Activated CD8-positive, alpha-beta T cell treated with anti-CD3 and anti-CD28 coated beads for 36 hours (primary cell): ENCODE data around the gene ZNFX1. TPM values are rescaled to one million over a fixed set of nuclear protein-coding genes. Genes with fewer than 3 reads are reported as not detected.
"Not testable (repeated sequence)": the region's sequence is repeated elsewhere in the genome, so short reads cannot be mapped to it uniquely, and the experiment has no call there.

Experiments used
- ATAC-seq: fragments of 200-7000 bp; cut with Tn5 transposase; one replicate; pipeline ENCODE4 v1.10.0; 2021; ENCODE audit warnings: mild to moderate bottlenecking, moderate library complexity
- CTCF ChIA-PET: fragments of 350-600 bp; sonication (Branson Sonifier 250); formaldehyde crosslinking; loops from one replicate; lab custom pipeline; 2021; ENCODE audit warnings: antibody characterized with exemption; lab: Charles Lee
- POLR2A ChIA-PET: fragments of 350-600 bp; sonication (Branson Sonifier 250); formaldehyde crosslinking; loops from one replicate; lab custom pipeline; 2021; ENCODE audit warnings: antibody characterized with exemption; lab: Charles Lee
- DNase-seq: peaks from one replicate; pipeline ENCODE4 v3.0.0-alpha.2; 2020
- H3K27ac Mint-ChIP-seq: one replicate; pipeline ENCODE4 v1.8.0; 2021; ENCODE audit warnings: mild to moderate bottlenecking, mixed read lengths
- H3K27me3 Mint-ChIP-seq: one replicate; pipeline ENCODE4 v1.8.0; 2021; ENCODE audit warnings: mixed read lengths
- H3K36me3 Mint-ChIP-seq: one replicate; pipeline ENCODE4 v1.8.0; 2021; ENCODE audit warnings: low read depth, mixed read lengths
- H3K4me1 Mint-ChIP-seq: one replicate; pipeline ENCODE4 v1.8.0; 2021; ENCODE audit warnings: low read depth, mixed read lengths
- H3K4me3 Mint-ChIP-seq: one replicate; pipeline ENCODE4 v1.8.0; 2021; ENCODE audit warnings: mild to moderate bottlenecking, moderate library complexity, mixed read lengths
- H3K9me3 Mint-ChIP-seq: one replicate; pipeline ENCODE4 v1.8.0; 2021; ENCODE audit warnings: mixed read lengths
- intact Hi-C: fragments of 100-400 bp; cut with micrococcal nuclease; formaldehyde crosslinking; loops from one replicate; pipeline ENCODE4 v1.10.0; 2022
- total RNA-seq, 2 experiments: library from RNA; stranded (reverse); gene quantifications; one replicate each; pipeline ENCODE4 v1.2.3, GENCODE V29; 2021
- TF ChIP-seq, protein P1 (sequence below): fragments of 200-600 bp; IDR thresholded peaks from one replicate; pipeline ENCODE4 v1.8.0; 2022; ENCODE audit warnings: antibody characterized with exemption, mild to moderate bottlenecking

ZNFX1 gene
- total RNA-seq, 2 experiments from 2014 or later: 27.4 to 27.7 TPM

DNA sequence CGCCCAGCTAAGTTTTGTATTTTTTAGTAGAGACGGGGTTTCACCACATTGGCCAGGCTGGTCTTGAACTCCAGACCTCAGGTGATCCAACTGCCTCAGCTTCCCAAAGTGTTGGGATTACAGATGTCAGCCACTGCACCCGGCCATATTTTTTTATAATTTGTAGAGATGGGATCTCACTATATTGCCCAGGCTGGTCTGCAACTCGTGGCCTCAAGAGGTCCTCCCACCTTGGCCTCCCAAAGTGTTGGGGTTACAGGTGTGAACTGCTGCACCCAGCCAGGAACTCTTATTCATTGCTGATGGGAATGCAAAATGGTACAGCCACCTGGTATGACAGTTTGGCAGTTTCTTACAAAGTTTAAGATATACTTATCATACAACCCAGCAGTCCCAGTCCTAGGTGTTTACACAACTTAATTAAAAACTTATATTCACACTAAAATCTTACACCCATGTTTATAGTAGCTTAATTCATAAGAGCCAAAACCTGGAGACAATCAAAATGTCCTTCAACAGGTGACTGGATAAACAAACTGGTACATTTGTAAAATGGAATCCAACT, 78.0 kb downstream of the ZNFX1 start:
- Mint-ChIP-seq H3K36me3 (no peaks in the 10 kb centered on the region), H3K4me1 (no peaks in the 10 kb centered on the region), H3K27ac (no peak overlapping the region), H3K4me3 (no peak overlapping the region), H3K27me3 (no peaks in the 10 kb centered on the region), H3K9me3 (no peaks in the 10 kb centered on the region)
- POLR2A ChIA-PET: no interaction called here
- TF ChIP-seq, protein P1, sequence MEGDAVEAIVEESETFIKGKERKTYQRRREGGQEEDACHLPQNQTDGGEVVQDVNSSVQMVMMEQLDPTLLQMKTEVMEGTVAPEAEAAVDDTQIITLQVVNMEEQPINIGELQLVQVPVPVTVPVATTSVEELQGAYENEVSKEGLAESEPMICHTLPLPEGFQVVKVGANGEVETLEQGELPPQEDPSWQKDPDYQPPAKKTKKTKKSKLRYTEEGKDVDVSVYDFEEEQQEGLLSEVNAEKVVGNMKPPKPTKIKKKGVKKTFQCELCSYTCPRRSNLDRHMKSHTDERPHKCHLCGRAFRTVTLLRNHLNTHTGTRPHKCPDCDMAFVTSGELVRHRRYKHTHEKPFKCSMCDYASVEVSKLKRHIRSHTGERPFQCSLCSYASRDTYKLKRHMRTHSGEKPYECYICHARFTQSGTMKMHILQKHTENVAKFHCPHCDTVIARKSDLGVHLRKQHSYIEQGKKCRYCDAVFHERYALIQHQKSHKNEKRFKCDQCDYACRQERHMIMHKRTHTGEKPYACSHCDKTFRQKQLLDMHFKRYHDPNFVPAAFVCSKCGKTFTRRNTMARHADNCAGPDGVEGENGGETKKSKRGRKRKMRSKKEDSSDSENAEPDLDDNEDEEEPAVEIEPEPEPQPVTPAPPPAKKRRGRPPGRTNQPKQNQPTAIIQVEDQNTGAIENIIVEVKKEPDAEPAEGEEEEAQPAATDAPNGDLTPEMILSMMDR: no peak
- no peak for DNase-seq
- CTCF ChIA-PET: interaction anchor here (2.0 kb wide), 1 partner anchor 18 kb away, joined by 10 read pairs; no protein-coding TSS in a partner anchor
- ATAC-seq: no peak
- intact Hi-C loops: no loop called here

DNA sequence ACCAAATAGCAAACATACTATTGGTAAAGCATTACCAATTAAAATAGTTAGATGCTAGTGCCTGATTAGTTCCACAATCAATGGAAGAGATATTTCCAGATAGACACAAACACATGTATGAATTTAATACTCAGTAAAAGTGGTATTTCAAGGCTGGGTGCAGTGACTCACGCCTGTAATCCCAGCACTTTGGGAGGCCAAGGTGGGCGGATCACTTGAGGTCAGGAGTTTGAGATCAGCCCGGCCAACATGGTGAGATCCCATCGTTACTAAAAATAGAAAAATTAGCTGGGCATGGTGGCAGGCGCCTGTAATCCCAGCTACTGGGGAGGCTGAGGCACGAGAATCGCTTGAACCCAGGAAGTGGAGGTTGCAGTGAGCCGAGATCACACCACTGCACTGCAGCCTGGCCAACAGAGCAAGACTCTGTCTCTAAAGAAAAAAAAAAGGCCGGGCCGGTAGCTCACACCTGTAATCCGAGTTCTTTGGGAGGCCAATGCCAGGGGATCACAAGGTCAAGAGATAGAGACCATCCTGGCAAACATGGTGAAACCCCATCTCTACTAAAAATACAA, 84.8 kb downstream of the ZNFX1 start:
- H3K27ac Mint-ChIP-seq, intact Hi-C loops, H3K4me3 Mint-ChIP-seq, H3K9me3 Mint-ChIP-seq, H3K36me3 Mint-ChIP-seq, H3K4me1 Mint-ChIP-seq, ATAC-seq, H3K27me3 Mint-ChIP-seq, DNase-seq: not testable (repeated sequence)
- CTCF ChIA-PET: interaction anchor here (1.2 kb wide), 1 partner anchor 24 kb away, joined by 9 read pairs; no protein-coding TSS in a partner anchor
- POLR2A ChIA-PET: interaction anchor here (0.7 kb wide), 1 partner anchor 147 kb away, joined by 3 read pairs; the partner anchor contains the start of gene CSE1L

Other genes starting within 250 kb of the ZNFX1 start
- 100 to 1,000 TPM; 115 TPM for gene CSE1L, start 231.7 kb downstream of the ZNFX1 start, total RNA-seq
- gene STAU1, start 89.7 kb downstream of the ZNFX1 start, total RNA-seq: 10 to 100 TPM; 57.7 to 60.1 TPM
- 10 to 100 TPM; 45.2 to 45.9 TPM for gene DDX27, start 58.6 kb downstream of the ZNFX1 start, total RNA-seq
- not detected for gene KCNB1, start 204.6 kb upstream of the ZNFX1 start, total RNA-seq